ENCODE measurements around the gene C9orf50.

DNA sequence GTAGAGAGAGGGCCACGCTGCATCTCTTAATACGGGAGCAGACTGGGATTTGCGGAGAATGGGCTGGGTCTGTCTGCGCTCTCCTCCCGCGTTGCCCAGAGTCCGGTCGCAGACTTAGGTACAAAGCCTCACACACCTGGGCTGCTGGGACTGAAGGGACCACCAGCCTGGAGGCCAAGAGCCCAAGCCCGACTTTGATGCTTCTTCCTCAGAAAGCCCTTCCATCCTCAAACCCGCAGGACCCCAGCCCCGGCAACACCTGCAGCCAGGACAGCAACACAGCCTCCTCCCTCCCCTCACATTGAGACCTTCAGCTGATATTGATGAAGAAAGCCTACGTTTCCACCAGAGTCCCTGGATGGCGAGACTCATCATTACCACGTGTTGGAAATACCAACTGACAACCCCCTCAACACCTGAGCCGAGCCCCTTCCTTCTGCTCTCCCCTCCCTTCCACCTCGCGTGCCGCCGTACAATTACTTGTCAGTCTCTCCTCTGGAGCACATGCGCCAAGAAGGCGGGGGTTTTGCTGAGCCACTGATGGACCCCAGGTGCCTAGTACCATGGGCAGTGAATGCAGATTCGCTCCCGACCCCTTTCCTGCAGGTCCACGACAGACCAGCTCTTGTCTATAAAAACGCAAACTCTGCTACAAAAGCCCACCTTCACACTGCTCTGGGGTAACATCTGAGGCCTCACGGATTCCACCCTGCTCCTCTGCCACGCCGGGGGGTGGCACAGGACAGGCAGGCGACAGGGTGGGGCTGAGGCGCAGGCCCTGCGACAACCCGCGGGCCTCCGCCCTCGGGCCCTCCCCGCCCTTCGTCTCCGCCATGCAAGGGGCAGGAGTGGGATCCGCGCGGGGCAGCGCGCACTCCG, 20.2 kb upstream of the C9orf50 start:
- TF ChIP-seq CTCF (IDR thresholded peaks at IDR 0.05; ENCODE audit: low read length), result no peak
- TF ChIP-seq EZH2 (optimal IDR thresholded peaks at IDR 0.05; ENCODE audit: low read depth, low read length), result no peak
